Coronary artery (tissue), 2 donors: ENCODE results near the gene AVPR2.

Source experiments
- DNase-seq: peaks from one replicate; pipeline ENCODE4 v3.0.0-alpha.2; 2017; ENCODE audit warnings: low spot score
- H3K27ac ChIP-seq, 2 donors: fragments of 200-600 bp; sonication (generic); one replicate each; pipeline ENCODE4 v1.5.1; 2016 to 2019
- H3K4me3 ChIP-seq: fragments of 200-600 bp; sonication (generic); 2 replicates; pipeline ENCODE4 v1.5.1; 2016; ENCODE audit warnings: mild to moderate bottlenecking, moderate library complexity
- CTCF ChIP-seq: fragments of 200-600 bp; sonication (generic); IDR thresholded peaks from one replicate; pipeline ENCODE4 v1.5.1; 2019; ENCODE audit warnings: antibody characterized with exemption

The AVPR2 gene

GRCh38 chrX:153922932-153923857, 18.7 kb downstream of the AVPR2 start:
- no peak for DNase-seq
- TF ChIP-seq CTCF = no peak
- no peak overlapping the region for H3K27ac ChIP-seq
- peak overlapping the region; percentile 32 for H3K4me3 ChIP-seq

- H3K4me3 ChIP-seq = peak overlapping the region; percentile 22
Measured at GRCh38 chrX:153924149-153924861, 19.8 kb downstream of the AVPR2 start.

GRCh38 chrX:153925387-153925738, 20.9 kb downstream of the AVPR2 start:
- peak overlapping the region; percentile 73 for H3K4me3 ChIP-seq
- DNase-seq = no peak
- H3K27ac ChIP-seq = peak overlapping the region in 1 of 2 donors; percentile 91
- TF ChIP-seq CTCF = no peak

More at GRCh38 chrX:153924149-153924861, 19.8 kb downstream of the AVPR2 start:
- TF ChIP-seq CTCF = no peak
- peak overlapping the region in 1 of 2 donors; percentile 91 for H3K27ac ChIP-seq
- DNase-seq = no peak

- peak within 1 kb of the TSS; percentile 78 to 91 for H3K27ac ChIP-seq
- peak within 1 kb of the TSS; percentile 73 for H3K4me3 ChIP-seq
- no peak for TF ChIP-seq CTCF
- DNase-seq = no peak
Measured at GRCh38 chrX:153925739-153926551, 21.5 kb downstream of the AVPR2 start, which contains the start of gene ARHGAP4. ARHGAP4 (minus strand) TSS chrX:153926264; CDS start chrX:153926202, 62 bp downstream.

- H3K4me3 ChIP-seq = peak overlapping the region; percentile 73
- peak overlapping the region; percentile 78 to 91 for H3K27ac ChIP-seq
- DNase-seq = no peak
- TF ChIP-seq CTCF = no peak
Measured at GRCh38 chrX:153926552-153926857, 22.0 kb downstream of the AVPR2 start.

GRCh38 chrX:153926858-153927671, 22.6 kb downstream of the AVPR2 start:
- TF ChIP-seq CTCF = no peak
- Histone ChIP-seq H3K27ac (peak overlapping the region; percentile 78 to 91), H3K4me3 (peak overlapping the region; percentile 73)
- no peak for DNase-seq
